K562 (cell line): Measurements from ENCODE around the gene CCDC136. TPM values are rescaled to one million over a fixed set of nuclear protein-coding genes. Genes with fewer than 3 reads are reported as not detected.

Experiments
- BRF2 ChIP-seq: IDR thresholded peaks from 3 replicates; pipeline ENCODE4 v1.6.1; 2011; ENCODE audit warnings: borderline replicate concordance, mild to moderate bottlenecking; ENCODE audit not compliant: insufficient read length, insufficient read depth
- CREBBP ChIP-seq: IDR thresholded peaks from one replicate; pipeline ENCODE4 v1.6.1; 2012; ENCODE audit warnings: low read depth, mild to moderate bottlenecking, control low read depth, inconsistent platforms, low read length
- CREM ChIP-seq: IDR thresholded peaks from 2 replicates; pipeline ENCODE4 v1.6.1; 2014; ENCODE audit warnings: antibody characterized with exemption, low read depth
- ELF4 ChIP-seq: fragments of 450-650 bp; formaldehyde crosslinking; IDR thresholded peaks from 2 replicates; pipeline ENCODE4 v1.4.0; 2022; ENCODE audit warnings: missing genetic modification characterization
- HOMEZ ChIP-seq: fragments of 250-450 bp; sonication (Bioruptor Pico); IDR thresholded peaks from 2 replicates; pipeline ENCODE4 v1.4.0; 2020; ENCODE audit warnings: mild to moderate bottlenecking, moderate library complexity
- KLF16 ChIP-seq: IDR thresholded peaks from 2 replicates; pipeline ENCODE4 v1.6.1; 2016; ENCODE audit warnings: antibody characterized with exemption
- L3MBTL2 ChIP-seq: fragments of 450-650 bp; IDR thresholded peaks from 2 replicates; pipeline ENCODE4 v1.6.1; 2016; ENCODE audit warnings: mild to moderate bottlenecking, moderate library complexity
- NELFE ChIP-seq: IDR thresholded peaks from 2 replicates; pipeline ENCODE4 v1.6.1; 2011; ENCODE audit warnings: mild to moderate bottlenecking; ENCODE audit not compliant: insufficient read depth, insufficient read length
- NFE2 ChIP-seq: IDR thresholded peaks from 2 replicates; pipeline ENCODE4 v1.6.1; 2014; ENCODE audit warnings: antibody characterized with exemption, low read depth
- TFAM ChIP-seq: fragments of 250-450 bp; sonication (Bioruptor Pico); conservative IDR thresholded peaks from 2 replicates; pipeline ENCODE4 v1.5.0; 2021; ENCODE audit warnings: mild to moderate bottlenecking, moderate library complexity
- TOE1 ChIP-seq, 2 experiments: fragments of 450-650 bp in 1 of 2; sonication (generic) in 1 of 2; formaldehyde crosslinking in 1 of 2; IDR thresholded peaks; 2 replicates each; pipeline versions ENCODE4 v1.7.1 to v1.8.0; 2016 to 2022; ENCODE audit warnings: borderline replicate concordance in 2 of 2, mild to moderate bottlenecking in 2 of 2, antibody characterized with exemption in 1 of 2, inconsistent platforms in 1 of 2, low read depth in 1 of 2, missing genetic modification reagents in 1 of 2, moderate library complexity in 1 of 2
- TSHZ1 ChIP-seq: fragments of 250-450 bp; sonication (Bioruptor Pico); IDR thresholded peaks from 2 replicates; pipeline ENCODE4 v1.4.0; 2020; ENCODE audit warnings: mild to moderate bottlenecking, moderate library complexity
- WHSC1 ChIP-seq: IDR thresholded peaks from one replicate; pipeline ENCODE4 v1.6.1; 2012; ENCODE audit warnings: low read length, control low read depth, inconsistent platforms
- ZBTB5 ChIP-seq: fragments of 450-650 bp; IDR thresholded peaks from 2 replicates; pipeline ENCODE4 v1.6.1; 2017; ENCODE audit warnings: antibody characterized with exemption
- ZNF121 ChIP-seq: sonication (generic); formaldehyde crosslinking; conservative IDR thresholded peaks from 2 replicates; pipeline ENCODE4 v1.8.0; 2022; ENCODE audit warnings: missing genetic modification reagents
- ZNF140 ChIP-seq: fragments of 250-450 bp; sonication (Bioruptor Pico); IDR thresholded peaks from 2 replicates; pipeline ENCODE4 v1.8.0; 2021; ENCODE audit warnings: moderate library complexity, mild to moderate bottlenecking, inconsistent platforms
- ZNF224 ChIP-seq: sonication (generic); formaldehyde crosslinking; IDR thresholded peaks from 2 replicates; pipeline ENCODE4 v1.8.0; 2022; ENCODE audit warnings: mild to moderate bottlenecking, missing genetic modification reagents
- ZNF57 ChIP-seq: fragments of 450-650 bp; formaldehyde crosslinking; IDR thresholded peaks from 2 replicates; pipeline ENCODE4 v1.4.0; 2020; ENCODE audit warnings: mild to moderate bottlenecking, moderate library complexity
- ZNF717 ChIP-seq: fragments of 250-450 bp; sonication (Bioruptor Pico); IDR thresholded peaks from 2 replicates; pipeline ENCODE4 v1.5.0; 2021
- polyA plus RNA-seq, 8 experiments: library from polyadenylated mRNA; depleted of rRNA in 4 of 8; stranded (reverse) in 5 of 8; unstranded in 3 of 8; fragments of >200 nt; fragmentation: Nextera tagmentation in 2 of 8; fragmentation: Illumina TruSeq in 1 of 8; extraction: Ambion mirVana in 2 of 8; extraction: Trizol in 1 of 8; gene quantifications; 2 replicates each; pipeline versions ENCODE4 v1.2.1 to v1.2.3, GENCODE V29; 2011 to 2014; ENCODE audit warnings: inconsistent platforms in 1 of 8, missing spikeins in 1 of 8
- total RNA-seq, 7 experiments: library from RNA; depleted of rRNA in 6 of 7; stranded (reverse); fragments of >200 nt in 6 of 7; fragmentation: Illumina TruSeq in 2 of 7; extraction: Trizol in 2 of 7; gene quantifications; 2 replicates each; pipeline versions ENCODE4 v1.2.1 to v1.2.3, GENCODE V29; 2011 to 2021; ENCODE audit warnings: low replicate concordance in 1 of 7

The CCDC136 gene
- total and polyA plus RNA-seq, 9 of the 15 experiments (the other 6 are each of a cell fraction or from before 2014, with no cell fraction given) = 2.4 to 40.8 (median 26.5) TPM

GRCh38 chr7:128830231-128831177 lies 38.7 kb downstream of the CCDC136 start, which contains the start of gene FLNC (continued):
- TF ChIP-seq HOMEZ = no peak
- no peak for TF ChIP-seq ZNF121 (CRISPR knock-in tag)
- TF ChIP-seq NFE2 = no peak
- peak; percentile 83 for TF ChIP-seq L3MBTL2
- TF ChIP-seq ZNF224 (CRISPR knock-in tag) = no peak
- no peak for TF ChIP-seq ZNF717 (CRISPR knock-in tag)
- TF ChIP-seq NELFE = no peak
- no peak for TF ChIP-seq WHSC1
- TF ChIP-seq CREBBP = no peak
- TF ChIP-seq KLF16 = no peak
- 0 out of 2 replicates have a peak, but pooled peaks have one; percentile 36 for TF ChIP-seq TOE1 (IDR thresholded peaks at IDR 0.05; ENCODE audit: borderline replicate concordance)
- peak; percentile 74; the same call in 1 of the 2 replicates for TF ChIP-seq TOE1 (CRISPR knock-in tag; IDR thresholded peaks at IDR 0.05; ENCODE audit: borderline replicate concordance, low read depth)
- no peak for TF ChIP-seq ZNF140
- no peak for TF ChIP-seq ELF4 (CRISPR knock-in tag)
- TF ChIP-seq ZNF57 (CRISPR knock-in tag) = no peak
- TF ChIP-seq TSHZ1 (CRISPR knock-in tag) = no peak
- no peak for TF ChIP-seq TFAM (CRISPR knock-in tag)
- peak; percentile 56; the same call in 1 of the 2 replicates for TF ChIP-seq CREM
- TF ChIP-seq BRF2 = no peak
- TF ChIP-seq ZBTB5 = no peak
